ENCODE results near the gene CLASP2.

CLASP2 gene

GRCh38 chr3:33665294-33665693 is 52.8 kb downstream of the CLASP2 start:
- no peak overlapping the region for H2AFZ ChIP-seq (ENCODE audit: low read length)
- TF ChIP-seq EZH2phosphoT487 (IDR thresholded peaks at IDR 0.05; ENCODE audit: borderline replicate concordance): no peak
- TF ChIP-seq CTCF (conservative IDR thresholded peaks at IDR 0.05; ENCODE audit: low read length): no peak
- H3K36me3 ChIP-seq (ENCODE audit: insufficient read depth, low read length): peaks cover 4% of the 10 kb centered on the region; the same call in 1 of the 2 replicates
- H4K20me1 ChIP-seq (ENCODE audit: insufficient read depth, low read length, poor library complexity, severe bottlenecking): no peaks in the 10 kb centered on the region
- no peak overlapping the region for H3K4me2 ChIP-seq (ENCODE audit: low read depth, low read length, poor library complexity, severe bottlenecking)
- no peak overlapping the region for H3K9ac ChIP-seq (ENCODE audit: low read depth, low read length, poor library complexity, severe bottlenecking)
- no peaks in the 10 kb centered on the region for H3F3A ChIP-seq (ENCODE audit: low read depth)
- no peaks in the 10 kb centered on the region for H3K4me1 ChIP-seq (ENCODE audit: insufficient read depth, low read length, poor library complexity, severe bottlenecking)
- no peak overlapping the region for H3K4me3 ChIP-seq (ENCODE audit: low read length, poor library complexity, severe bottlenecking)
- H3K27me3 ChIP-seq (ENCODE audit: insufficient read depth, low read length, poor library complexity, severe bottlenecking): no peaks in the 10 kb centered on the region
- no peaks in the 10 kb centered on the region for H3K79me2 ChIP-seq (ENCODE audit: insufficient read depth, low read length)
- H3K9me2 ChIP-seq (replicated peaks; ENCODE audit: low read depth, low read length): no peaks in the 10 kb centered on the region
- no peaks in the 10 kb centered on the region for H3K9me3 ChIP-seq (ENCODE audit: insufficient read depth, low read depth, low read length)

- Histone ChIP-seq H4K20me1 (ENCODE audit: insufficient read depth, low read length, poor library complexity, severe bottlenecking) (no peaks in the 10 kb centered on the region), H3K27me3 (ENCODE audit: insufficient read depth, low read length, poor library complexity, severe bottlenecking) (no peaks in the 10 kb centered on the region), H3K4me3 (ENCODE audit: low read length, poor library complexity, severe bottlenecking) (no peak overlapping the region), H3F3A (ENCODE audit: low read depth) (no peaks in the 10 kb centered on the region), H3K9ac (ENCODE audit: low read depth, low read length, poor library complexity, severe bottlenecking) (no peak overlapping the region), H3K4me1 (ENCODE audit: insufficient read depth, low read length, poor library complexity, severe bottlenecking) (peaks cover 11% of the 10 kb centered on the region), H3K9me3 (ENCODE audit: insufficient read depth, low read depth, low read length) (no peaks in the 10 kb centered on the region), H3K36me3 (ENCODE audit: insufficient read depth, low read length) (peaks cover 4% of the 10 kb centered on the region; the same call in 1 of the 2 replicates), H3K4me2 (ENCODE audit: low read depth, low read length, poor library complexity, severe bottlenecking) (no peak overlapping the region), H3K9me2 (replicated peaks; ENCODE audit: low read depth, low read length) (no peaks in the 10 kb centered on the region), H3K79me2 (ENCODE audit: insufficient read depth, low read length) (no peaks in the 10 kb centered on the region; the same call in 1 of the 2 replicates), H2AFZ (ENCODE audit: low read length) (no peak overlapping the region)
- TF ChIP-seq CTCF (conservative IDR thresholded peaks at IDR 0.05; ENCODE audit: low read length) (no peak), EZH2phosphoT487 (IDR thresholded peaks at IDR 0.05; ENCODE audit: borderline replicate concordance) (no peak)
Observed at GRCh38 chr3:33664195-33664594, 53.9 kb downstream of the CLASP2 start.

- Histone ChIP-seq H3K27me3 (ENCODE audit: insufficient read depth, low read length, poor library complexity, severe bottlenecking) (no peaks in the 10 kb centered on the region), H4K20me1 (ENCODE audit: insufficient read depth, low read length, poor library complexity, severe bottlenecking) (peaks cover 7% of the 10 kb centered on the region), H3F3A (ENCODE audit: low read depth) (no peaks in the 10 kb centered on the region), H3K9me2 (replicated peaks; ENCODE audit: low read depth, low read length) (no peaks in the 10 kb centered on the region), H3K4me3 (ENCODE audit: low read length, poor library complexity, severe bottlenecking) (no peak overlapping the region), H2AFZ (ENCODE audit: low read length) (no peak overlapping the region), H3K9me3 (ENCODE audit: insufficient read depth, low read depth, low read length) (no peaks in the 10 kb centered on the region), H3K79me2 (ENCODE audit: insufficient read depth, low read length) (peaks cover 8% of the 10 kb centered on the region), H3K36me3 (ENCODE audit: insufficient read depth, low read length) (0 out of 2 replicates have a peak, but pooled peaks cover 4% of the 10 kb centered on the region), H3K4me2 (ENCODE audit: low read depth, low read length, poor library complexity, severe bottlenecking) (no peak overlapping the region), H3K4me1 (ENCODE audit: insufficient read depth, low read length, poor library complexity, severe bottlenecking) (peaks cover 22% of the 10 kb centered on the region), H3K9ac (ENCODE audit: low read depth, low read length, poor library complexity, severe bottlenecking) (no peak overlapping the region)
- TF ChIP-seq CTCF (conservative IDR thresholded peaks at IDR 0.05; ENCODE audit: low read length) (no peak), EZH2phosphoT487 (IDR thresholded peaks at IDR 0.05; ENCODE audit: borderline replicate concordance) (no peak)
Observed at GRCh38 chr3:33663042-33663441, 55.0 kb downstream of the CLASP2 start.

All from Loucy (cell line).